ENCODE data around the gene EXOC3L2. TPM values are rescaled to one million over a fixed set of nuclear protein-coding genes. Genes with fewer than 3 reads are reported as not detected.

EXOC3L2 gene
- polyA plus RNA-seq, 1 of the 3 experiments (the other 2 are of a cell fraction), result 0.02 TPM

DNA sequence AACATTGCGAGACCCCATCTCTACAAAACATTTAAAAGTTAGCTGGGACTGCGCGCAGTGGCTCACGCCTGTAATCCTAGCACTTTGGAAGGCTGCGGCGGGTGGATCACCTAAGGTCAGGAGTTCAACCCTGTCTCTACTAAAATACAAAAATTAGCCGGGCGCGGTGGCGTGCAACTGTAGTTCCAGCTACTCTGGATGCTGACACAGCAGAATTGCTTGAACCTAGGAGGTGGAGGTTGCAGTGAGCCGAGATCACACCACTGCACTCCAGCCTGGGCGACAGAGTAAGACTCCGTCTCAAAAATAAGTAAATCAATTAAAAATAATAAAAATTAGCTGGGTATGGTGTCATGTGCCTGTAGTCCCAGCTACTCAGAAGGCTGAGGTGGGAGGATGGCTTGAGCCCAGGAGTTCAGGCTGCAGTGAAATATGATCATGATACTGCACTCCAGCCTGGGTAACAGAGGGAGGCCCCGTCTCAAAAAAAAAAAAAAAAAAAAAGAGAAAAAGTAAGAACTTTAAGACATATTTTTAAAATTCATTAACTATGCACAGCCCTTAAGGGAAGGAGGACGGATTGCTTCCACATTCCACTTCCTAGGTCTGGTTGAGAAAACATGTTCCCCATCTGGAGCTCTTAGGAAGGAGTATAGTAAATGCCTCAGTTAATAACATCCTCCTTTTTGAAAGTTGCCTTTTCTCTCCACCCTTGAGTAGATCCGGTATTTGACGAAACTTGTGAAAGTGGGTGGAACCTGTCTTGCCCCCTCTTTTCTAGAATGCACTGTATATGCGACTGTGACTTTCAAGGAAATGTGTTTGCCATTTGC is 26.1 kb downstream of the EXOC3L2 start:
- H3K9me2 ChIP-seq, result no peaks in the 10 kb centered on the region
- H3K79me2 ChIP-seq (ENCODE audit: insufficient read depth), result no peaks in the 10 kb centered on the region
- no peaks in the 10 kb centered on the region for H3F3A ChIP-seq (replicated peaks; ENCODE audit: insufficient read depth)
- CTCF ChIA-PET, result interaction anchor here (0.6 kb wide), 1 partner anchor 120 kb away, joined by 3 read pairs; no protein-coding TSS in a partner anchor
- no peak for DNase-seq
- 73% methylated on average over 18 of the region's 18 CpGs for WGBS (ENCODE audit: low lambda C conversion rate)
- POLR2A ChIA-PET, result no interaction called here
- no peaks in the 10 kb centered on the region for H3K9me3 ChIP-seq
- peaks cover 0 to 6% of the 10 kb centered on the region in 2 experiments; a peak in 1 of 4 replicates for H3K4me1 ChIP-seq (ENCODE audit: control insufficient read depth in 1 of 2, insufficient read depth in 2 of 2, low read depth in 1 of 2, low read length in 1 of 2)
- H4K20me1 ChIP-seq (ENCODE audit: insufficient read depth), result no peaks in the 10 kb centered on the region
- TF ChIP-seq, protein P1, sequence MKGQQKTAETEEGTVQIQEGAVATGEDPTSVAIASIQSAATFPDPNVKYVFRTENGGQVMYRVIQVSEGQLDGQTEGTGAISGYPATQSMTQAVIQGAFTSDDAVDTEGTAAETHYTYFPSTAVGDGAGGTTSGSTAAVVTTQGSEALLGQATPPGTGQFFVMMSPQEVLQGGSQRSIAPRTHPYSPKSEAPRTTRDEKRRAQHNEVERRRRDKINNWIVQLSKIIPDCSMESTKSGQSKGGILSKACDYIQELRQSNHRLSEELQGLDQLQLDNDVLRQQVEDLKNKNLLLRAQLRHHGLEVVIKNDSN (IDR thresholded peaks at IDR 0.05; ENCODE audit: borderline replicate concordance, low read depth), result no peak
- TF ChIP-seq, protein P2, sequence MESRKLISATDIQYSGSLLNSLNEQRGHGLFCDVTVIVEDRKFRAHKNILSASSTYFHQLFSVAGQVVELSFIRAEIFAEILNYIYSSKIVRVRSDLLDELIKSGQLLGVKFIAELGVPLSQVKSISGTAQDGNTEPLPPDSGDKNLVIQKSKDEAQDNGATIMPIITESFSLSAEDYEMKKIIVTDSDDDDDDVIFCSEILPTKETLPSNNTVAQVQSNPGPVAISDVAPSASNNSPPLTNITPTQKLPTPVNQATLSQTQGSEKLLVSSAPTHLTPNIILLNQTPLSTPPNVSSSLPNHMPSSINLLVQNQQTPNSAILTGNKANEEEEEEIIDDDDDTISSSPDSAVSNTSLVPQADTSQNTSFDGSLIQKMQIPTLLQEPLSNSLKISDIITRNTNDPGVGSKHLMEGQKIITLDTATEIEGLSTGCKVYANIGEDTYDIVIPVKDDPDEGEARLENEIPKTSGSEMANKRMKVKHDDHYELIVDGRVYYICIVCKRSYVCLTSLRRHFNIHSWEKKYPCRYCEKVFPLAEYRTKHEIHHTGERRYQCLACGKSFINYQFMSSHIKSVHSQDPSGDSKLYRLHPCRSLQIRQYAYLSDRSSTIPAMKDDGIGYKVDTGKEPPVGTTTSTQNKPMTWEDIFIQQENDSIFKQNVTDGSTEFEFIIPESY (IDR thresholded peaks at IDR 0.05; ENCODE audit: borderline replicate concordance, low read depth), result no peak
- TF ChIP-seq RFX5 (IDR thresholded peaks at IDR 0.05; ENCODE audit: low read length) (no peak), GABPA (IDR thresholded peaks at IDR 0.05; ENCODE audit: low read depth) (no peak), FOSL2 (IDR thresholded peaks at IDR 0.05; ENCODE audit: borderline replicate concordance, low read depth) (no peak)
- no peak overlapping the region for H3K27ac ChIP-seq (ENCODE audit: low read depth in 2 of 2, low read length in 1 of 2)
- no peak overlapping the region for H3K4me3 ChIP-seq (ENCODE audit: low read depth in 2 of 2, low read length in 1 of 2)
- H3K9ac ChIP-seq, result no peak overlapping the region
- no peak overlapping the region for H2AFZ ChIP-seq (ENCODE audit: low read depth)
- H3K36me3 ChIP-seq (replicated peaks in 1 of 2; ENCODE audit: control insufficient read depth in 1 of 2, insufficient read depth in 2 of 2, low read length in 1 of 2), result no peaks in the 10 kb centered on the region
- no peak overlapping the region for H3K4me2 ChIP-seq
- H3K27me3 ChIP-seq (ENCODE audit: insufficient read depth), result peaks cover 60% of the 10 kb centered on the region

DNA sequence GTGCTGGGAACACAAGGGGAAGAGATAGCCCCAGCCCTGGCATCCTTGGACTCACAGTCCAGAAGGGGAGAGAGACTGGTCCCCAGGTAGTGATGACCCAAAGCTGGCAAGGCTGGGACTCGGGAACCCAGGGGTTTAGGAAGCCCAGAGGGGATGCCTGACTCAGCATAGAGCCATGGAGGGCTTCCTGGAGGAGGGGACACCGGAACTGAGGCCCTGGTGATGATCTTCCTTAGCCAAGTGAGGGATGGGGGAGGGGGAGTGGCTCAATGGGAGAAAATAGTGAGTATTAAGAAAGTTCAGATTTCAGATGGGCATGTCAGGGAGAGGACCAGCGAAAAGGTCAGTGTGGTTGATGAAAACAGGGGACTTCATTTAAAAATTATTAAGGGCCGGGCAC is 26.8 kb downstream of the EXOC3L2 start:
- no peaks in the 10 kb centered on the region for H4K20me1 ChIP-seq (ENCODE audit: insufficient read depth)
- DNase-seq, result no peak
- H3K9me2 ChIP-seq, result no peaks in the 10 kb centered on the region
- no peak overlapping the region for H3K4me2 ChIP-seq
- no peak overlapping the region for H3K4me3 ChIP-seq (ENCODE audit: low read depth in 2 of 2, low read length in 1 of 2)
- peaks cover 53% of the 10 kb centered on the region for H3K27me3 ChIP-seq (ENCODE audit: insufficient read depth)
- 41% methylated on average over 4 of the region's 4 CpGs for WGBS (ENCODE audit: low lambda C conversion rate)
- H3K9ac ChIP-seq, result no peak overlapping the region
- no peak for TF ChIP-seq GATA2 (CRISPR knock-in tag; IDR thresholded peaks at IDR 0.05)
- no peak for TF ChIP-seq ELF1 (IDR thresholded peaks at IDR 0.05)
- TF ChIP-seq FOXJ3 (CRISPR knock-in tag; IDR thresholded peaks at IDR 0.05), result no peak
- TF ChIP-seq, protein P3, sequence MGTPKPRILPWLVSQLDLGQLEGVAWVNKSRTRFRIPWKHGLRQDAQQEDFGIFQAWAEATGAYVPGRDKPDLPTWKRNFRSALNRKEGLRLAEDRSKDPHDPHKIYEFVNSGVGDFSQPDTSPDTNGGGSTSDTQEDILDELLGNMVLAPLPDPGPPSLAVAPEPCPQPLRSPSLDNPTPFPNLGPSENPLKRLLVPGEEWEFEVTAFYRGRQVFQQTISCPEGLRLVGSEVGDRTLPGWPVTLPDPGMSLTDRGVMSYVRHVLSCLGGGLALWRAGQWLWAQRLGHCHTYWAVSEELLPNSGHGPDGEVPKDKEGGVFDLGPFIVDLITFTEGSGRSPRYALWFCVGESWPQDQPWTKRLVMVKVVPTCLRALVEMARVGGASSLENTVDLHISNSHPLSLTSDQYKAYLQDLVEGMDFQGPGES (IDR thresholded peaks at IDR 0.05; ENCODE audit: low read depth, low read length), result no peak
- TF ChIP-seq SMC3 (IDR thresholded peaks at IDR 0.05; ENCODE audit: low read depth, low read length), result no peak
- TF ChIP-seq MEF2A (IDR thresholded peaks at IDR 0.05; ENCODE audit: borderline replicate concordance, low read depth), result no peak
- TF ChIP-seq, protein P4, sequence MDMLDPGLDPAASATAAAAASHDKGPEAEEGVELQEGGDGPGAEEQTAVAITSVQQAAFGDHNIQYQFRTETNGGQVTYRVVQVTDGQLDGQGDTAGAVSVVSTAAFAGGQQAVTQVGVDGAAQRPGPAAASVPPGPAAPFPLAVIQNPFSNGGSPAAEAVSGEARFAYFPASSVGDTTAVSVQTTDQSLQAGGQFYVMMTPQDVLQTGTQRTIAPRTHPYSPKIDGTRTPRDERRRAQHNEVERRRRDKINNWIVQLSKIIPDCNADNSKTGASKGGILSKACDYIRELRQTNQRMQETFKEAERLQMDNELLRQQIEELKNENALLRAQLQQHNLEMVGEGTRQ (IDR thresholded peaks at IDR 0.05; ENCODE audit: borderline replicate concordance, low read depth, low read length), result no peak
- TF ChIP-seq RCOR1 (IDR thresholded peaks at IDR 0.05; ENCODE audit: low read length), result no peak
- TF ChIP-seq, protein P5, sequence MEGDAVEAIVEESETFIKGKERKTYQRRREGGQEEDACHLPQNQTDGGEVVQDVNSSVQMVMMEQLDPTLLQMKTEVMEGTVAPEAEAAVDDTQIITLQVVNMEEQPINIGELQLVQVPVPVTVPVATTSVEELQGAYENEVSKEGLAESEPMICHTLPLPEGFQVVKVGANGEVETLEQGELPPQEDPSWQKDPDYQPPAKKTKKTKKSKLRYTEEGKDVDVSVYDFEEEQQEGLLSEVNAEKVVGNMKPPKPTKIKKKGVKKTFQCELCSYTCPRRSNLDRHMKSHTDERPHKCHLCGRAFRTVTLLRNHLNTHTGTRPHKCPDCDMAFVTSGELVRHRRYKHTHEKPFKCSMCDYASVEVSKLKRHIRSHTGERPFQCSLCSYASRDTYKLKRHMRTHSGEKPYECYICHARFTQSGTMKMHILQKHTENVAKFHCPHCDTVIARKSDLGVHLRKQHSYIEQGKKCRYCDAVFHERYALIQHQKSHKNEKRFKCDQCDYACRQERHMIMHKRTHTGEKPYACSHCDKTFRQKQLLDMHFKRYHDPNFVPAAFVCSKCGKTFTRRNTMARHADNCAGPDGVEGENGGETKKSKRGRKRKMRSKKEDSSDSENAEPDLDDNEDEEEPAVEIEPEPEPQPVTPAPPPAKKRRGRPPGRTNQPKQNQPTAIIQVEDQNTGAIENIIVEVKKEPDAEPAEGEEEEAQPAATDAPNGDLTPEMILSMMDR (IDR thresholded peaks at IDR 0.05), result no peak
- TF ChIP-seq, protein P6, sequence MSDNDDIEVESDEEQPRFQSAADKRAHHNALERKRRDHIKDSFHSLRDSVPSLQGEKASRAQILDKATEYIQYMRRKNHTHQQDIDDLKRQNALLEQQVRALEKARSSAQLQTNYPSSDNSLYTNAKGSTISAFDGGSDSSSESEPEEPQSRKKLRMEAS (IDR thresholded peaks at IDR 0.05; ENCODE audit: low read depth), result no peak
- no peak for TF ChIP-seq FOSL2 (IDR thresholded peaks at IDR 0.05; ENCODE audit: borderline replicate concordance, low read depth)
- TF ChIP-seq JUND (IDR thresholded peaks at IDR 0.05), result no peak
- no peak for TF ChIP-seq YY1 (IDR thresholded peaks at IDR 0.05; ENCODE audit: low read depth)
- no peak for TF ChIP-seq EZH2phosphoT487 (IDR thresholded peaks at IDR 0.05; ENCODE audit: borderline replicate concordance, low read depth)
- ChIA-PET CTCF (interaction anchor here (0.6 kb wide), 1 partner anchor 121 kb away, joined by 3 read pairs; no protein-coding TSS in a partner anchor), POLR2A (no interaction called here)
- no peaks in the 10 kb centered on the region for H3K36me3 ChIP-seq (replicated peaks in 1 of 2; ENCODE audit: control insufficient read depth in 1 of 2, insufficient read depth in 2 of 2, low read length in 1 of 2)
- no peak overlapping the region for H3K27ac ChIP-seq (ENCODE audit: low read depth in 2 of 2, low read length in 1 of 2)
- no peak overlapping the region for H2AFZ ChIP-seq (ENCODE audit: low read depth)
- H3K4me1 ChIP-seq (ENCODE audit: control insufficient read depth in 1 of 2, insufficient read depth in 2 of 2, low read depth in 1 of 2, low read length in 1 of 2), result peaks cover 0 to 6% of the 10 kb centered on the region in 2 experiments; a peak in 1 of 4 replicates
- no peaks in the 10 kb centered on the region for H3F3A ChIP-seq (replicated peaks; ENCODE audit: insufficient read depth)
- H3K9me3 ChIP-seq, result no peaks in the 10 kb centered on the region
- no peaks in the 10 kb centered on the region for H3K79me2 ChIP-seq (ENCODE audit: insufficient read depth)
